Measurements from ENCODE around the gene SPI1. TPM values are rescaled to one million over a fixed set of nuclear protein-coding genes. Genes with fewer than 3 reads are reported as not detected.
"Not testable (repeated sequence)": the region's sequence is repeated elsewhere in the genome, so short reads cannot be mapped to it uniquely, and the experiment has no call there.

The SPI1 gene
- total and polyA plus RNA-seq, 2 donors: 21.1 to 40.0 TPM

DNA sequence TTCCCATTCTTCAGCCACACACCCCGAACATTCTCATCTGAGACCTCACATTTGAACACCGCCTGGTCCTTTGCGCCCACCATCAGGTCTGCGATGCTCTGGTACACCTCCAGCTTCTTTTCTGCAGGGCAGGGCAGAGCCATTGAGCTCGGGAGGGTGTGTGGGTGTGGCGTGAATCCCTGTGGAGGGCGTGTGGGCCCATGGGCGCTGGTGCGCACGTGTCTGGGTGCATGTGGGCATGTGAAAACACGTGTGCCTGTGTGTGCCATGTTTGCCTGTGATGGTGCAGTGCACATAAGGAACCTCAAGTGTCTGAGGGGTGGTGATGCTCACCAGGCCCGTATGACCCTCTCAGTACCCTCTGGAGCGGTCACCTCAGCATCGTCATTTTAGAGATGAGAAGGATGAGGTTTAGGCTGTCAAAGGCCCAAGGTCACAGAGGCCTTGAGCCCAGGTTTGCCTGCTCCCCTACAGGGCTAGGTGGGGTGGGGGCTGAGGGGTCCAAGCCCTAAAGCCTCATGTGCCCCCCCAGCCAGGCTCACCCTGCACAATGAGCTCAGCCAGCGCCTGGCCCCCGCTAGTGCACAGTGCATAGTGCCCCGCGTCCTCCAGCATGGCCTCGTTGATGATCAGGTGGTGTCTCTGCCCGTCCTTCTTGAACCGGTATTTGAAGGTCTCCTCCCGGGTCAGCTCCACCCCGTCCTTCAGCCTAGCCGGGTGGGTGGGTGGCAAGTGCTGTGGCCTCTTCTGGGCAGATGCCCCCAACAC, 36.1 kb downstream of the SPI1 start:
- no peak overlapping the region for H3K27ac ChIP-seq (ENCODE audit: low read depth in 1 of 2, low read length in 1 of 2)
- no peak for DNase-seq (ENCODE audit: low read depth in 6 of 9, low spot score in 9 of 9)
- no peaks in the 10 kb centered on the region for H3K9me3 ChIP-seq (ENCODE audit: control insufficient read depth in 2 of 2, insufficient read depth in 1 of 2, low read length in 1 of 2)
- H3K27me3 ChIP-seq (ENCODE audit: control insufficient read depth in 2 of 2, insufficient read depth in 1 of 2, low read length in 1 of 2): no peaks in the 10 kb centered on the region
- no peaks in the 10 kb centered on the region for H3K4me1 ChIP-seq (ENCODE audit: control insufficient read depth in 2 of 2, insufficient read depth in 2 of 2, low read length in 2 of 2)
- 97% methylated on average over 24 of the region's 24 CpGs for WGBS
- no peak overlapping the region for H3K4me3 ChIP-seq (ENCODE audit: low read length in 2 of 2)
- H3K36me3 ChIP-seq (ENCODE audit: control insufficient read depth in 2 of 2, insufficient read depth in 2 of 2, low read length in 1 of 2): no peaks in the 10 kb centered on the region

GRCh38 chr11:47340980-47341775, 37.2 kb downstream of the SPI1 start:
- H3K27me3 ChIP-seq (ENCODE audit: control insufficient read depth in 2 of 2, insufficient read depth in 1 of 2, low read length in 1 of 2): no peaks in the 10 kb centered on the region
- H3K9me3 ChIP-seq (ENCODE audit: control insufficient read depth in 2 of 2, insufficient read depth in 1 of 2, low read length in 1 of 2): no peaks in the 10 kb centered on the region
- H3K27ac ChIP-seq (ENCODE audit: low read depth in 1 of 2, low read length in 1 of 2): no peak overlapping the region
- WGBS: 93% methylated on average over 18 of the region's 18 CpGs
- H3K36me3 ChIP-seq (ENCODE audit: control insufficient read depth in 2 of 2, insufficient read depth in 2 of 2, low read length in 1 of 2): no peaks in the 10 kb centered on the region
- DNase-seq (ENCODE audit: low read depth in 6 of 9, low spot score in 9 of 9): no peak
- H3K4me1 ChIP-seq (ENCODE audit: control insufficient read depth in 2 of 2, insufficient read depth in 2 of 2, low read length in 2 of 2): no peaks in the 10 kb centered on the region
- no peak overlapping the region for H3K4me3 ChIP-seq (ENCODE audit: low read length in 2 of 2)

- Histone ChIP-seq H3K4me3 (ENCODE audit: low read length in 2 of 2) (no peak overlapping the region), H3K36me3 (ENCODE audit: control insufficient read depth in 2 of 2, insufficient read depth in 2 of 2, low read length in 1 of 2) (no peaks in the 10 kb centered on the region), H3K27me3 (ENCODE audit: control insufficient read depth in 2 of 2, insufficient read depth in 1 of 2, low read length in 1 of 2) (no peaks in the 10 kb centered on the region), H3K9me3 (ENCODE audit: control insufficient read depth in 2 of 2, insufficient read depth in 1 of 2, low read length in 1 of 2) (no peaks in the 10 kb centered on the region), H3K27ac (ENCODE audit: low read depth in 1 of 2, low read length in 1 of 2) (no peak overlapping the region), H3K4me1 (ENCODE audit: control insufficient read depth in 2 of 2, insufficient read depth in 2 of 2, low read length in 2 of 2) (no peaks in the 10 kb centered on the region)
- 87% methylated on average over 9 of the region's 9 CpGs for WGBS
- DNase-seq (ENCODE audit: low read depth in 6 of 9, low spot score in 9 of 9): no peak
These were observed 38.3 kb downstream of the SPI1 start for GRCh38 chr11:47340010-47340409.

DNA sequence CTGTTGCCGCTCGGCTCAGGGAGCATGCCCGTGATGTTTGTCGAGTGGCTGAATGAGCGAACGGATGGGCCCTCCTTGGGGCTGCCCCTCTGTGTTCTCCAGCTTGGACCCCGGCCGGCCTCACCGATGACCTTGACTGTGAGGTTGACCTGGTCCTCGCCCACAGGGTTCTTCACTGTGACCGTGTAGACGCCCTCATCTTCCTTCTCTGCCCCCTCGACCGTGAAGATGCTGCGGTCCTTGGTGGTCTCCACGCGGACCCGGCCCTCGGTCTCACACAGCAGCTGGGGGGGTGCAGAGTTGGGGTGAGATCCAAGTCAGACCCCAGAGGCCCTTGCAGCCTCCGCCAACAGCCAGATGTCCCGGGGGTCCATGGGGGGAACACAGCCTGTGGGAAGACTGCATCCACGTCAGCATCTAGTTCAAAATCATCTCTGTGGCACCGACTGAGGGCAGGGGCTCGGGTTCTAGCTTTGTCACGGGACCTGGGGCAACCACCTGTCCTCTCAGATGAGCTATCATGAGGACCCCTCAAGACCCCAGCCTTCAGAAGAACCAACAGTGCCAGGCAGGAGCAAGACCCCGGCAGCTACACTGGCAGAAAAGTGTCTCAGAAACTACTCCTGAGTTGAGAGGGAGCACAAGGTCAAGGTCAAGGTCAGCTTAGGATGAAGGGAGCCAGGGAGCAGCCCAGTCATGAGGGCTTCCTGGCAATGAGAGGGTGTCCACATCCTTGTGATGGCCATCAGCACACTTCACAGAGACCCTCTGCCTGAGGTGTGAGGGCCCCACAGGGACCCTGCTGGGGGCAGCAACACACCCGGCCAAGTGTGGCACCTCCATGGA, 39.7 kb downstream of the SPI1 start:
- WGBS: 98% methylated on average over 27 of the region's 27 CpGs
- Histone ChIP-seq H3K36me3 (ENCODE audit: control insufficient read depth in 2 of 2, insufficient read depth in 2 of 2, low read length in 1 of 2) (no peaks in the 10 kb centered on the region), H3K4me1 (ENCODE audit: control insufficient read depth in 2 of 2, insufficient read depth in 2 of 2, low read length in 2 of 2) (peaks cover 6 to 9% of the 10 kb centered on the region in 2 donors), H3K27me3 (ENCODE audit: control insufficient read depth in 2 of 2, insufficient read depth in 1 of 2, low read length in 1 of 2) (no peaks in the 10 kb centered on the region), H3K9me3 (ENCODE audit: control insufficient read depth in 2 of 2, insufficient read depth in 1 of 2, low read length in 1 of 2) (no peaks in the 10 kb centered on the region), H3K4me3 (ENCODE audit: low read length in 2 of 2) (no peak overlapping the region), H3K27ac (ENCODE audit: low read depth in 1 of 2, low read length in 1 of 2) (no peak overlapping the region)
- no peak for DNase-seq (ENCODE audit: low read depth in 6 of 9, low spot score in 9 of 9)

DNA sequence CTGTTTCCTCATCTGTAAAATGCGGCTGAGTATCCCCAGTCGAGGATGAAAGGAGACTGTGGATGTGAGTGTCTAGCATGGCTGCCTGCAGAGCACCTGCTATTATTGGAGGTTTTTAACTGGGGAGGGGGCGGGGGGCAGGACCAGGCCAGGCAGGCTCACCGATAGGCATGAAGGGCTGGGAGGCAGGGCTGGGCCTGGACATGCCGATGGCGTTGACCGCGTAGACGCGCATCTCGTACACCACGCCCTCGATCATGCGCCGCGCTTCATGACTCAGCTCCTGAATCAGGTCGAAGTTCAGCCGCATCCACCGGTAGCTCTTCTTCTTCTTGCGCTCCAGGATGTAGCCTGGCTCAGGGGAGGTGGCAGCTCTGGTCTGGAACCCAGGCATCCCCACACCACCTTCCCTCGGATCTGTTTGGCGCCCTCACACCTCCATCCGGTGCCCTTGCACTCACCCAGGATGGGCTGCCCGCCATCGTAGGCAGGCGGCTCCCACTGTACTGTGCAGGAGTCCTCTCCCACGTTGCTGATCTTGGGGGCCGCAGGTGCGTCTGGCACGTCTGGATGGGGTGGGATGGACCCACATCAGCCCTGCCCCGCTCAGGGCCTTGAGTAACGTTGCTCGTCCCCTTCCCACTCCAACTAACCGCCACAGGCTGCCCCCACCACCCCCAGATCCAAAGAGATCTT, 41.0 kb downstream of the SPI1 start:
- H3K27ac ChIP-seq (ENCODE audit: low read depth in 1 of 2, low read length in 1 of 2): no peak overlapping the region
- DNase-seq (ENCODE audit: low read depth in 6 of 9, low spot score in 9 of 9): no peak
- peaks cover 6 to 11% of the 10 kb centered on the region in 2 donors for H3K4me1 ChIP-seq (ENCODE audit: control insufficient read depth in 2 of 2, insufficient read depth in 2 of 2, low read length in 2 of 2)
- H3K27me3 ChIP-seq (ENCODE audit: control insufficient read depth in 2 of 2, insufficient read depth in 1 of 2, low read length in 1 of 2): no peaks in the 10 kb centered on the region
- H3K36me3 ChIP-seq (ENCODE audit: control insufficient read depth in 2 of 2, insufficient read depth in 2 of 2, low read length in 1 of 2): no peaks in the 10 kb centered on the region
- H3K9me3 ChIP-seq (ENCODE audit: control insufficient read depth in 2 of 2, insufficient read depth in 1 of 2, low read length in 1 of 2): no peaks in the 10 kb centered on the region
- 94% methylated on average over 34 of the region's 34 CpGs for WGBS
- no peak overlapping the region for H3K4me3 ChIP-seq (ENCODE audit: low read length in 2 of 2)

- Histone ChIP-seq H3K27ac (ENCODE audit: low read depth in 1 of 2, low read length in 1 of 2) (no peak overlapping the region), H3K9me3 (ENCODE audit: control insufficient read depth in 2 of 2, insufficient read depth in 1 of 2, low read length in 1 of 2) (no peaks in the 10 kb centered on the region)
- 95% methylated on average over 4 of the region's 4 CpGs for WGBS
These were observed 41.8 kb downstream of the SPI1 start for GRCh38 chr11:47336595-47336994.

DNA sequence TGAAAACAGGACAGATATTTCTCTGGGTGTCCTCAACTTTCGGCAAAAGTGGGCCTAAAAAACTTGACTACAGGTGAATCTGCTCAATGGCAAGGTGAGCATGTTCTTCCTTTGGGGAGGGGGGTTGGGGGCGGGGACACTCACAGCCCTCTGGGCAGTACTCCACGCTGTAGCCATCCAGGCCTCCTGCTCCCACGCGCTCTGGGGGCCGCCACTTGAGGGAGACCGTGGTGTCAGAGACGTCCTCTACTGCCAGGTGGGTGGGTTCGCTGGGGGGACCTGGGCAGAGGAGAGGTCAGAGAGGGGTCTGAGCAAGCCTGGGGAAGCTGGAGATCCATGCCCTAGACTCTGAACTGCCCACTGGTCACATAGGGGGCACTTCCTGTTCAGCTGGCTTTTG, 42.6 kb downstream of the SPI1 start:
- WGBS: 95% methylated on average over 9 of the region's 9 CpGs
- no peak for DNase-seq (ENCODE audit: low read depth in 6 of 9, low spot score in 9 of 9)
- Histone ChIP-seq H3K27me3 (ENCODE audit: control insufficient read depth in 2 of 2, insufficient read depth in 1 of 2, low read length in 1 of 2) (no peaks in the 10 kb centered on the region), H3K27ac (ENCODE audit: low read depth in 1 of 2, low read length in 1 of 2) (no peak overlapping the region), H3K4me3 (ENCODE audit: low read length in 2 of 2) (no peak overlapping the region), H3K36me3 (ENCODE audit: control insufficient read depth in 2 of 2, insufficient read depth in 2 of 2, low read length in 1 of 2) (peaks cover 0 to under 1% of the 10 kb centered on the region in 2 donors), H3K4me1 (ENCODE audit: control insufficient read depth in 2 of 2, insufficient read depth in 2 of 2, low read length in 2 of 2) (peaks cover 6 to 11% of the 10 kb centered on the region in 2 donors), H3K9me3 (ENCODE audit: control insufficient read depth in 2 of 2, insufficient read depth in 1 of 2, low read length in 1 of 2) (no peaks in the 10 kb centered on the region)

More at GRCh38 chr11:47336595-47336994, 41.8 kb downstream of the SPI1 start:
- Histone ChIP-seq H3K4me1 (ENCODE audit: control insufficient read depth in 2 of 2, insufficient read depth in 2 of 2, low read length in 2 of 2) (peaks cover 6 to 11% of the 10 kb centered on the region in 2 donors), H3K4me3 (ENCODE audit: low read length in 2 of 2) (no peak overlapping the region), H3K36me3 (ENCODE audit: control insufficient read depth in 2 of 2, insufficient read depth in 2 of 2, low read length in 1 of 2) (no peaks in the 10 kb centered on the region), H3K27me3 (ENCODE audit: control insufficient read depth in 2 of 2, insufficient read depth in 1 of 2, low read length in 1 of 2) (no peaks in the 10 kb centered on the region)
- DNase-seq (ENCODE audit: low read depth in 6 of 9, low spot score in 9 of 9): no peak

- H3K27me3 ChIP-seq (ENCODE audit: control insufficient read depth in 2 of 2, insufficient read depth in 1 of 2, low read length in 1 of 2); H3K9me3 ChIP-seq (ENCODE audit: control insufficient read depth in 2 of 2, insufficient read depth in 1 of 2, low read length in 1 of 2): not testable (repeated sequence)
- WGBS: 98% methylated on average over 16 of the region's 16 CpGs
These were observed 43.5 kb downstream of the SPI1 start for GRCh38 chr11:47334699-47335411.

More at GRCh38 chr11:47334699-47335411, 43.5 kb downstream of the SPI1 start:
- H3K4me1 ChIP-seq (ENCODE audit: control insufficient read depth in 2 of 2, insufficient read depth in 2 of 2, low read length in 2 of 2): peaks cover 6 to 14% of the 10 kb centered on the region in 2 donors
- H3K36me3 ChIP-seq (ENCODE audit: control insufficient read depth in 2 of 2, insufficient read depth in 2 of 2, low read length in 1 of 2); H3K27ac ChIP-seq (ENCODE audit: low read depth in 1 of 2, low read length in 1 of 2); H3K4me3 ChIP-seq (ENCODE audit: low read length in 2 of 2); DNase-seq (ENCODE audit: low read depth in 6 of 9, low spot score in 9 of 9): not testable (repeated sequence)
